Liver (tissue), 9 donors: ENCODE results near the gene MEIS2. TPM values are rescaled to one million over a fixed set of nuclear protein-coding genes. Genes with fewer than 3 reads are reported as not detected.

Experiments
- DNase-seq: peaks from one replicate; pipeline ENCODE4 v3.0.0-alpha.2; 2017; ENCODE audit warnings: low spot score
- H3K27ac ChIP-seq, 2 donors: one replicate each; pipeline ENCODE4 v1.7.0; 2013; ENCODE audit warnings: inconsistent platforms in 2 of 2, low read length in 2 of 2, control low read depth in 1 of 2, low read depth in 1 of 2, mild to moderate bottlenecking in 1 of 2
- H3K27me3 ChIP-seq, 4 donors: one replicate each; pipeline versions ENCODE4 v1.6.1 to v1.7.0; 2013; ENCODE audit warnings: low read length in 3 of 4, inconsistent platforms in 1 of 4, mild to moderate bottlenecking in 1 of 4, moderate library complexity in 1 of 4; ENCODE audit not compliant: control insufficient read depth in 4 of 4, insufficient read depth in 4 of 4
- H3K36me3 ChIP-seq, 4 donors: one replicate each; pipeline versions ENCODE4 v1.6.1 to v1.7.0; 2013; ENCODE audit warnings: low read length in 3 of 4, mild to moderate bottlenecking in 3 of 4, low read depth in 1 of 4, moderate library complexity in 1 of 4; ENCODE audit not compliant: control insufficient read depth in 4 of 4, insufficient read depth in 3 of 4
- H3K4me1 ChIP-seq, 4 donors: one replicate each; pipeline versions ENCODE4 v1.6.1 to v1.7.0; 2013; ENCODE audit warnings: low read length in 3 of 4, mild to moderate bottlenecking in 3 of 4, moderate library complexity in 1 of 4; ENCODE audit not compliant: control insufficient read depth in 4 of 4, insufficient read depth in 4 of 4
- H3K4me3 ChIP-seq, 3 donors: one replicate each; pipeline versions ENCODE4 v1.6.1 to v1.7.0; 2013; ENCODE audit warnings: low read length in 3 of 3, control low read depth in 1 of 3, low read depth in 1 of 3, mild to moderate bottlenecking in 1 of 3
- H3K9ac ChIP-seq, 2 donors: one replicate each; pipeline ENCODE4 v1.7.0; 2013; ENCODE audit warnings: low read length in 2 of 2, mild to moderate bottlenecking in 2 of 2, moderate library complexity in 2 of 2, control low read depth in 1 of 2, low read depth in 1 of 2
- H3K9me3 ChIP-seq, 4 donors: one replicate each; pipeline versions ENCODE4 v1.6.1 to v1.7.0; 2013; ENCODE audit warnings: low read length in 3 of 4; ENCODE audit not compliant: control insufficient read depth in 4 of 4
- ATF3 ChIP-seq: IDR thresholded peaks from 2 replicates; pipeline ENCODE4 v1.6.1; 2016; ENCODE audit warnings: antibody characterized with exemption
- CTCF ChIP-seq: fragments of 150-350 bp; IDR thresholded peaks from 2 replicates; pipeline ENCODE4 v1.5.1; 2017; ENCODE audit warnings: improper control_type of control experiment, low read depth, low read length; ENCODE audit not compliant: missing input control
- EGR1 ChIP-seq, 2 donors: IDR thresholded peaks; 2 replicates each; pipeline ENCODE4 v1.6.1; 2016 to 2018; ENCODE audit warnings: antibody characterized with exemption in 2 of 2, low read depth in 2 of 2
- FOXA1 ChIP-seq: IDR thresholded peaks from 2 replicates; pipeline ENCODE4 v1.6.1; 2016; ENCODE audit warnings: antibody characterized with exemption
- FOXA2 ChIP-seq: IDR thresholded peaks from 2 replicates; pipeline ENCODE4 v1.6.1; 2016; ENCODE audit warnings: antibody characterized with exemption
- GABPA ChIP-seq, 2 donors: IDR thresholded peaks in 1 of 2; conservative IDR thresholded peaks in 1 of 2; 2 replicates each; pipeline ENCODE4 v1.6.1; 2016; ENCODE audit warnings: antibody characterized with exemption in 2 of 2, mild to moderate bottlenecking in 1 of 2, moderate library complexity in 1 of 2
- HNF4A ChIP-seq, 2 donors: conservative IDR thresholded peaks; 2 replicates each; pipeline ENCODE4 v1.6.1; 2016; ENCODE audit warnings: antibody characterized with exemption in 2 of 2, mild to moderate bottlenecking in 2 of 2
- HNF4G ChIP-seq: IDR thresholded peaks from 2 replicates; pipeline ENCODE4 v1.6.1; 2016; ENCODE audit warnings: antibody characterized with exemption
- JUND ChIP-seq, 2 donors: IDR thresholded peaks; 2 replicates each; pipeline ENCODE4 v1.6.1; 2016; ENCODE audit warnings: antibody characterized with exemption in 2 of 2
- MAX ChIP-seq: IDR thresholded peaks from 2 replicates; pipeline ENCODE4 v1.6.1; 2016; ENCODE audit warnings: antibody characterized with exemption
- NR2F2 ChIP-seq: IDR thresholded peaks from 2 replicates; pipeline ENCODE4 v1.6.1; 2016; ENCODE audit warnings: antibody characterized with exemption
- RAD21 ChIP-seq, 2 donors: IDR thresholded peaks; 2 replicates each; pipeline ENCODE4 v1.6.1; 2016; ENCODE audit warnings: antibody characterized with exemption in 2 of 2, mild to moderate bottlenecking in 2 of 2
- REST ChIP-seq: IDR thresholded peaks from 2 replicates; pipeline ENCODE4 v1.6.1; 2016; ENCODE audit warnings: antibody characterized with exemption, mild to moderate bottlenecking
- RXRA ChIP-seq, 2 donors: IDR thresholded peaks; 2 replicates each; pipeline ENCODE4 v1.6.1; 2017 to 2018; ENCODE audit warnings: antibody characterized with exemption in 2 of 2, mild to moderate bottlenecking in 1 of 2
- SP1 ChIP-seq: IDR thresholded peaks from 2 replicates; pipeline ENCODE4 v1.6.1; 2018; ENCODE audit warnings: antibody characterized with exemption, mild to moderate bottlenecking
- TAF1 ChIP-seq: conservative IDR thresholded peaks from 2 replicates; pipeline ENCODE4 v1.6.1; 2016; ENCODE audit warnings: antibody characterized with exemption, mild to moderate bottlenecking
- YY1 ChIP-seq: IDR thresholded peaks from 2 replicates; pipeline ENCODE4 v1.6.1; 2016; ENCODE audit warnings: antibody characterized with exemption, mild to moderate bottlenecking
- ZBTB33 ChIP-seq: IDR thresholded peaks from 2 replicates; pipeline ENCODE4 v1.6.1; 2016; ENCODE audit warnings: antibody characterized with exemption
- whole genome bisulfite sequencing: extraction: QIAGEN DNeasy Blood & Tissue Kit; methylation state at CpG from one replicate; pipeline ENCODE4 v1.1.7; 2013; 5-methylcytosine and 5-hydroxymethylcytosine counted together
- polyA plus RNA-seq, 2 donors: library from polyadenylated mRNA; stranded (reverse) in 1 of 2; unstranded in 1 of 2; fragments of 200-250 nt in 1 of 2; fragments of >200 nt in 1 of 2; fragmentation: Nextera tagmentation in 1 of 2; extraction: Ambion mirVana in 1 of 2; gene quantifications; one replicate each; pipeline versions ENCODE4 v1.2.1 to v1.2.3, GENCODE V29; 2013 to 2015
- total RNA-seq, 2 donors: library from RNA; depleted of rRNA; stranded (reverse); fragments of >200 nt; gene quantifications; one replicate each; pipeline ENCODE4 v1.2.3, GENCODE V29; 2014
- donor health status: healthy.
- donor health status: healthy.
- donor health status: healthy.
- donor health status: healthy.
- donor health status: healthy.

Gene MEIS2
- total and polyA plus RNA-seq, 4 donors: 3.9 to 12.6 (median 7.6) TPM

GRCh38 chr15:36879568-36880222 lies 220.7 kb downstream of the MEIS2 start:
- H3K9ac ChIP-seq: no peak overlapping the region
- TF ChIP-seq SP1: no peak
- no peak for TF ChIP-seq REST
- TF ChIP-seq HNF4G: no peak
- no peak for TF ChIP-seq FOXA2
- TF ChIP-seq TAF1: no peak
- TF ChIP-seq YY1: no peak
- no peak for TF ChIP-seq HNF4A (conservative IDR thresholded peaks at IDR 0.05)
- TF ChIP-seq NR2F2: no peak
- TF ChIP-seq RXRA (IDR thresholded peaks at IDR 0.05): no peak
- no peak for TF ChIP-seq FOXA1
- TF ChIP-seq GABPA (IDR thresholded peaks at IDR 0.05 in 1 of 2, conservative IDR thresholded peaks at IDR 0.05 in 1 of 2): no peak
- no peak for TF ChIP-seq RAD21 (IDR thresholded peaks at IDR 0.05)
- no peak for TF ChIP-seq JUND (IDR thresholded peaks at IDR 0.05)
- TF ChIP-seq CTCF: no peak
- TF ChIP-seq EGR1 (IDR thresholded peaks at IDR 0.05; ENCODE audit: low read depth in 2 of 2): no peak
- TF ChIP-seq ATF3: no peak
- no peak for TF ChIP-seq MAX
- TF ChIP-seq ZBTB33: no peak

More at GRCh38 chr15:36879568-36880222, 220.7 kb downstream of the MEIS2 start:
- no peak overlapping the region for H3K27ac ChIP-seq
- DNase-seq: no peak
- 32% methylated on average over 25 of the region's 25 CpGs for WGBS
- peaks cover 5 to 30% (median 25%) of the 10 kb centered on the region in 4 donors for H3K4me1 ChIP-seq
- H3K36me3 ChIP-seq: no peaks in the 10 kb centered on the region
- H3K9me3 ChIP-seq: peaks cover 0 to 4% (median 0%) of the 10 kb centered on the region in 4 donors
- peak overlapping the region in 1 of 3 donors; percentile 43 for H3K4me3 ChIP-seq
- peaks cover 0 to 18% (median 8%) of the 10 kb centered on the region in 4 donors for H3K27me3 ChIP-seq
